ENCODE data around the gene CDX2.

The CDX2 gene

DNA sequence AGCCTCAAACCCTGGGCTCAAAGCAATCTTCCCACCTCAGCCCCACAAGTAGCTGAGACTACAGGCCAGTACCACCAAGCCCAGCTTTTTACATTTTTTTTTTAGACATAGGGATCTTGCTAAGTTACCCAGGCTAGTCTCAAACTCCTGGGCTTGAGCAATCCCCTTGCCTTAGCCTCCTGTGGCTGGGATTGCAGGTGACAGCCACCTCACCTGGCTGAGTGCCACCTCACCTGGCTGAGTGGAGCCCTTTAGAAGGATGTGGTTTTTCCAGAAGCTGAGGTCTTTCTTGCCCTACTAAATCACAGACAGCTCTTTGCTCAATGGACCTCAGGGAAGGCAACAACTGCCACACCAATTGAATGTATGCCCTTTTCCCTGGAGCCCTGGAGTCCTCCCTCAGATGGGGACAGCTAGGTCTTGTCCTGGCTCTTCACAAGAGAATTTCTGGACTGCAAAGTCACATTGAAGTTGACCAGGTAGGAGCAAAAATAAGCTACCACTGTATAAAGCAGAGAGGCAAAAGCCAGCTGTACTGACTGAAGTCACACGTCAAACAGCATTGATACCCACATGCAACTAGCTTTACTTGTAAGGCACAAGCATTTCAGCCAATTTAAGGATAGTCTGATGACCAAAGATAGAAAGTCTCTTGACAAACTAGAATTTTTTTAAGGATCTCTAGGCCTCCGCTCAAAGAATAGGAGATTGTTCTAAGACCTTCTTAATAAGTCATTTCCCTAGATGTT is 35.4 kb downstream of the CDX2 start:
- Histone ChIP-seq H3K4me3 (replicated peaks; ENCODE audit: insufficient read depth, low read length) (no peak overlapping the region), H3K27ac (replicated peaks) (no peak overlapping the region), H3K27me3 (ENCODE audit: insufficient read depth, poor library complexity, severe bottlenecking) (peaks cover 29% of the 10 kb centered on the region)
- DNase-seq (ENCODE audit: low read depth in 1 of 2, low spot score in 1 of 2), result no peak
- no peak for TF ChIP-seq POLR2AphosphoS5 (IDR thresholded peaks at IDR 0.05; ENCODE audit: low read depth)

DNA sequence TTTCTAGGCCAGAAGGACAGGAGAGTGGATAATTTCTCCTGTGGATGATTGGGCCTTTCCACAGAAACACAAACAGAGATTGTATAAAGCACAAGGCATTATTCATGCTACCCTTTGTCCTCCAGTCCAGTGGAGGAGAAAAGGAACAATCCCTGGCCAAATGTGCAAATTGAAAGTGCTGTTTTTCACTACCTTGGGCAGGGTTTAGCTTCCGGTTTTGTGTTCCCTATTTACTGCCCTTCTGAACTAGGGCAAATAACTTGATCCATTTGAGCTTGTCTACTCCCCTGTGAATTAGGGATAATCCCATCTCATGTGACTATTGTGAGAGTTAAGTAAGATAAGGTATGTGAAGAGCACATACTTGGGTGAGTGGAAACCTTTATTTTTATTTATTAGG is 36.0 kb downstream of the CDX2 start:
- peak; percentile 38; the same call in 1 of the 2 replicates for TF ChIP-seq SPI1 (IDR thresholded peaks at IDR 0.05; ENCODE audit: borderline replicate concordance, low read depth)
- TF ChIP-seq, protein P1, sequence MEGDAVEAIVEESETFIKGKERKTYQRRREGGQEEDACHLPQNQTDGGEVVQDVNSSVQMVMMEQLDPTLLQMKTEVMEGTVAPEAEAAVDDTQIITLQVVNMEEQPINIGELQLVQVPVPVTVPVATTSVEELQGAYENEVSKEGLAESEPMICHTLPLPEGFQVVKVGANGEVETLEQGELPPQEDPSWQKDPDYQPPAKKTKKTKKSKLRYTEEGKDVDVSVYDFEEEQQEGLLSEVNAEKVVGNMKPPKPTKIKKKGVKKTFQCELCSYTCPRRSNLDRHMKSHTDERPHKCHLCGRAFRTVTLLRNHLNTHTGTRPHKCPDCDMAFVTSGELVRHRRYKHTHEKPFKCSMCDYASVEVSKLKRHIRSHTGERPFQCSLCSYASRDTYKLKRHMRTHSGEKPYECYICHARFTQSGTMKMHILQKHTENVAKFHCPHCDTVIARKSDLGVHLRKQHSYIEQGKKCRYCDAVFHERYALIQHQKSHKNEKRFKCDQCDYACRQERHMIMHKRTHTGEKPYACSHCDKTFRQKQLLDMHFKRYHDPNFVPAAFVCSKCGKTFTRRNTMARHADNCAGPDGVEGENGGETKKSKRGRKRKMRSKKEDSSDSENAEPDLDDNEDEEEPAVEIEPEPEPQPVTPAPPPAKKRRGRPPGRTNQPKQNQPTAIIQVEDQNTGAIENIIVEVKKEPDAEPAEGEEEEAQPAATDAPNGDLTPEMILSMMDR (IDR thresholded peaks at IDR 0.05; ENCODE audit: insufficient read depth, low read length), result no peak
- Histone ChIP-seq H3K27ac (replicated peaks) (no peak overlapping the region), H3K4me3 (replicated peaks; ENCODE audit: insufficient read depth, low read length) (no peak overlapping the region), H3K27me3 (ENCODE audit: insufficient read depth, poor library complexity, severe bottlenecking) (peaks cover 32% of the 10 kb centered on the region)
- DNase-seq (ENCODE audit: low read depth in 1 of 2, low spot score in 1 of 2), result peak in 1 of 2 experiments; percentile 36

DNA sequence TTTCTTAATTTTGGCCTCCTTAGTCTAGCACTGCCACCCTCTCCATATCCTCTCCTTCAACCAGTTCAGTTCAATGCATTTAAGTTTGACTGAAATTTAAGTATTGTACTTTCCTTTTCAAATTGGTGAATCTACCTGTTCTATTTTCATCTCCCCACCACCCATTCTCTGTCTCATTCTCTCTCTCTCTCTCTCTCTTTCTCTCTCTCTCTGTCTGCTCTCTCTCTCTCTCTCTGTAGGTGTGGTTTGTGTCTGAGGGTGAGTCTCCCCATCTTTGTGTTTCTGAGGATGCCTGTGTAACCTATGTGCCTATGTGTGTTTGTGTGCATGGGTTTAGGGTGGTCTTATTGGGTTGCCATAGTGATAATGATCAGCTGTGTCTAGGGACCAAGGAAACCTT is 39.2 kb downstream of the CDX2 start:
- TF ChIP-seq POLR2AphosphoS5 (IDR thresholded peaks at IDR 0.05; ENCODE audit: low read depth), result no peak
- H3K27me3 ChIP-seq (ENCODE audit: insufficient read depth, poor library complexity, severe bottlenecking), result peaks cover 62% of the 10 kb centered on the region
- no peak for DNase-seq (ENCODE audit: low read depth in 1 of 2, low spot score in 1 of 2)
- H3K27ac ChIP-seq (replicated peaks), result no peak overlapping the region
- no peak overlapping the region for H3K4me3 ChIP-seq (replicated peaks; ENCODE audit: insufficient read depth, low read length)

DNA sequence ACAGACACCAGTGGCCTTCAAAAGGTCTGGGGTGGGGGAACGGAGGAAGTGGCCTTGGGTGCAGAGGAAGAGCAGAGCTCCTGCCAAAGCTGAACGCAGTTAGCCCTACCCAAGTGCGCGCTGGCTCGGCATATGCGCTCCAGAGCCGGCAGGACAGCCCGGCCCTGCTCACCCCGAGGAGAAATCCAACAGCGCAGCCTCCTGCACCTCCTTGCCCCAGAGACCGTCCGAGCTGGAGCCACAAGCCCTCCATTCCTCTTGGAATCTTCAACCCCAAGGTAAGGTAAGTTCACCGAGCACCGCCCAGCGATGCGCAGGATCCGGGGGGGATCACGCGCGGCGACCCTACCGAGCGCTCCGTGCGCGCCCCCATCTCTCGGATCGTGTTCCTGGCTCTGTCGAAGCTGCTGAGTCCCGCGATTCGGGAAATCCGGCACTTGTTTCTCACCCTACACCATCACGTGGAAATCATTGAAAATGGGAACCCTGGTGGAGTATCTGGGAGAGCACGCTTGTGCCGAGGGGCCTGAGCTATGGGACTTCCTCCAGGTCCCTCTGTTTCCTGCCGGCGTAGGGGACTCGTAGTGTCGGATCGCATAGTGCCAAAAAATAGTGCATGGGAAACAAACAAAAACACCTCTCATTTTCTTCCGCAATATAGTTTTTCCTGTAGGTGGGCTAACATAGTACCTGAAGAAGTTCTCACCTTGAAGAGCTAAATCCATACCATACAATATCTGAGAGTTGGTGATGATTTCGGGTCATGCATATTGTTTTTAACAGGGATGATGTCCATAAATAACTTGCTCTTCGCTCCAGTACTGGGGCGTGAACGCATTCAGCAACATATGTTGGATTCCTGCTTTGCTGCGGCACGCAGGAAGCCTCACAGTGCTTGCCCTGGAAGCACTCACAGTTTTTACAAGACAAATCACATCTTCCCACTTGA is 40.0 kb downstream of the CDX2 start:
- TF ChIP-seq, protein P1 (IDR thresholded peaks at IDR 0.05; ENCODE audit: insufficient read depth, low read length), result no peak
- no peak for TF ChIP-seq POLR2AphosphoS5 (IDR thresholded peaks at IDR 0.05; ENCODE audit: low read depth)
- TF ChIP-seq GABPA (IDR thresholded peaks at IDR 0.05; ENCODE audit: low read depth), result no peak
- TF ChIP-seq, protein P2, sequence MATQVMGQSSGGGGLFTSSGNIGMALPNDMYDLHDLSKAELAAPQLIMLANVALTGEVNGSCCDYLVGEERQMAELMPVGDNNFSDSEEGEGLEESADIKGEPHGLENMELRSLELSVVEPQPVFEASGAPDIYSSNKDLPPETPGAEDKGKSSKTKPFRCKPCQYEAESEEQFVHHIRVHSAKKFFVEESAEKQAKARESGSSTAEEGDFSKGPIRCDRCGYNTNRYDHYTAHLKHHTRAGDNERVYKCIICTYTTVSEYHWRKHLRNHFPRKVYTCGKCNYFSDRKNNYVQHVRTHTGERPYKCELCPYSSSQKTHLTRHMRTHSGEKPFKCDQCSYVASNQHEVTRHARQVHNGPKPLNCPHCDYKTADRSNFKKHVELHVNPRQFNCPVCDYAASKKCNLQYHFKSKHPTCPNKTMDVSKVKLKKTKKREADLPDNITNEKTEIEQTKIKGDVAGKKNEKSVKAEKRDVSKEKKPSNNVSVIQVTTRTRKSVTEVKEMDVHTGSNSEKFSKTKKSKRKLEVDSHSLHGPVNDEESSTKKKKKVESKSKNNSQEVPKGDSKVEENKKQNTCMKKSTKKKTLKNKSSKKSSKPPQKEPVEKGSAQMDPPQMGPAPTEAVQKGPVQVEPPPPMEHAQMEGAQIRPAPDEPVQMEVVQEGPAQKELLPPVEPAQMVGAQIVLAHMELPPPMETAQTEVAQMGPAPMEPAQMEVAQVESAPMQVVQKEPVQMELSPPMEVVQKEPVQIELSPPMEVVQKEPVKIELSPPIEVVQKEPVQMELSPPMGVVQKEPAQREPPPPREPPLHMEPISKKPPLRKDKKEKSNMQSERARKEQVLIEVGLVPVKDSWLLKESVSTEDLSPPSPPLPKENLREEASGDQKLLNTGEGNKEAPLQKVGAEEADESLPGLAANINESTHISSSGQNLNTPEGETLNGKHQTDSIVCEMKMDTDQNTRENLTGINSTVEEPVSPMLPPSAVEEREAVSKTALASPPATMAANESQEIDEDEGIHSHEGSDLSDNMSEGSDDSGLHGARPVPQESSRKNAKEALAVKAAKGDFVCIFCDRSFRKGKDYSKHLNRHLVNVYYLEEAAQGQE (IDR thresholded peaks at IDR 0.05; ENCODE audit: insufficient replicate concordance, low read depth), result no peak
- TF ChIP-seq SPI1 (IDR thresholded peaks at IDR 0.05; ENCODE audit: borderline replicate concordance, low read depth), result no peak
- no peak for DNase-seq (ENCODE audit: low read depth in 1 of 2, low spot score in 1 of 2)
- Histone ChIP-seq H3K27ac (replicated peaks) (no peak overlapping the region), H3K27me3 (ENCODE audit: insufficient read depth, poor library complexity, severe bottlenecking) (peaks cover 68% of the 10 kb centered on the region), H3K4me3 (replicated peaks; ENCODE audit: insufficient read depth, low read length) (no peak overlapping the region)

DNA sequence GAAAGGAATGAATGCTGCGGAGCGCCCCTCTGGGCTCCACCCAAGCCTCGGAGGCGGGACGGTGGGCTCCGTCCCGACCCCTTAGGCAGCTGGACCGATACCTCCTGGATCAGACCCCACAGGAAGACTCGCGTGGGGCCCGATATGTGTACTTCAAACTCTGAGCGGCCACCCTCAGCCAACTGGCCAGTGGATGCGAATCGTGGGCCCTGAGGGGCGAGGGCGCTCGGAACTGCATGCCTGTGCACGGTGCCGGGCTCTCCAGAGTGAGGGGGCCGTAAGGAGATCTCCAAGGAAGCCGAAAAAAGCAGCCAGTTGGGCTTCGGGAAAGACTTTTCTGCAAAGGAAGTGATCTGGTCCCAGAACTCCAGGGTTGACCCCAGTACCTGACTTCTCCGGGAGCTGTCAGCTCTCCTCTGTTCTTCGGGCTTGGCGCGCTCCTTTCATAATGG is 40.7 kb downstream of the CDX2 start:
- TF ChIP-seq GABPA (IDR thresholded peaks at IDR 0.05; ENCODE audit: low read depth) (no peak), POLR2AphosphoS5 (IDR thresholded peaks at IDR 0.05; ENCODE audit: low read depth) (no peak), SPI1 (IDR thresholded peaks at IDR 0.05; ENCODE audit: borderline replicate concordance, low read depth) (no peak)
- TF ChIP-seq, protein P2 (IDR thresholded peaks at IDR 0.05; ENCODE audit: insufficient replicate concordance, low read depth), result no peak
- TF ChIP-seq, protein P1 (IDR thresholded peaks at IDR 0.05; ENCODE audit: insufficient read depth, low read length), result no peak

More for the DNA sequence above, 40.7 kb downstream of the CDX2 start:
- H3K27ac ChIP-seq (replicated peaks), result no peak overlapping the region
- H3K27me3 ChIP-seq (ENCODE audit: insufficient read depth, poor library complexity, severe bottlenecking), result peaks cover 75% of the 10 kb centered on the region
- no peak for DNase-seq (ENCODE audit: low read depth in 1 of 2, low spot score in 1 of 2)
- no peak overlapping the region for H3K4me3 ChIP-seq (replicated peaks; ENCODE audit: insufficient read depth, low read length)
